WTC11 (cell line): ENCODE results near the gene MACROH2A2.

Source experiments
- CTCF ChIP-seq: fragments of 200-600 bp; IDR thresholded peaks from 2 replicates; pipeline ENCODE4 v1.8.0; 2022; ENCODE audit warnings: antibody characterized with exemption
- NR2C2 ChIP-seq: sonication (generic); formaldehyde crosslinking; IDR thresholded peaks from 2 replicates; pipeline ENCODE4 v1.8.0; 2022; ENCODE audit warnings: mild to moderate bottlenecking, missing genetic modification reagents

GRCh38 chr10:70068925-70069324 is 16.3 kb downstream of the MACROH2A2 start:
- TF ChIP-seq CTCF (no peak), NR2C2 (CRISPR knock-in tag) (no peak)
